Measurements from ENCODE around the gene LLGL2. TPM values are rescaled to one million over a fixed set of nuclear protein-coding genes. Genes with fewer than 3 reads are reported as not detected.

LLGL2 gene
- total RNA-seq, 1 experiment from 2014 or later = 10.8 TPM

DNA sequence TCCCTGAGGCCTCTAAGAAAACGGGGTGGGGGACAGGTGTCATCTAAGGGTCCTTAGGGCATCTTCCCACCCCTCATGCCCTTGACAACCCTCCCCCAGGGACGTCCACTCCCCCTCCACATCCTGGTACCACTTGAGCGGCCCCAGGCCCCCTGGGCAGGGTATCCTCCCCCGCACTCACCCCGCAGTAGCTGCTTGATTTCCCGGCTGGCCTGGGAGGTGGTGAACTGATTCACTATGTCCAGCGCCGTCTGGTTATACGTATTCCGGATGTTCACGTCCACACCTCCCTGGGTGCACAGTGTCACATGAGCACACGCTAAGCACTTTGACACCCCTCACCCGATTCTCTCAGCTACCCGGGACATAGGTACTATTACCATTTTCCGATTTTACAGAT is 19.9 kb upstream of the LLGL2 start:
- Histone ChIP-seq H3K4me1 (ENCODE audit: insufficient read depth, low read length, poor library complexity, severe bottlenecking) (no peaks in the 10 kb centered on the region), H3K27me3 (replicated peaks; ENCODE audit: insufficient read depth, low read depth, low read length, poor library complexity) (no peaks in the 10 kb centered on the region), H3K9me3 (ENCODE audit: low read depth, low read length, poor library complexity, severe bottlenecking) (no peaks in the 10 kb centered on the region), H3K36me3 (ENCODE audit: insufficient read depth, low read length, poor library complexity, severe bottlenecking) (peaks cover 10% of the 10 kb centered on the region), H3K4me3 (ENCODE audit: low read depth, low read length, poor library complexity, severe bottlenecking) (no peak overlapping the region), H3K27ac (ENCODE audit: low read depth, low read length, poor library complexity, severe bottlenecking) (no peak overlapping the region)
- intact Hi-C loops (cut with micrococcal nuclease; ENCODE audit: unreplicated experiment) = no loop called here
- no TSS peak for BruUV-seq (replicated peaks)
- no peak for DNase-seq (ENCODE audit: low spot score)
- ChIA-PET CTCF (no interaction called here), POLR2A (ENCODE audit: low non-redundant PET) (no interaction called here)
- TF ChIP-seq EZH2 (IDR thresholded peaks at IDR 0.05; ENCODE audit: borderline replicate concordance, low read depth, low read length, poor library complexity, severe bottlenecking) (no peak), CTCF (conservative IDR thresholded peaks at IDR 0.05; ENCODE audit: low read depth, low read length) (no peak)

DNA sequence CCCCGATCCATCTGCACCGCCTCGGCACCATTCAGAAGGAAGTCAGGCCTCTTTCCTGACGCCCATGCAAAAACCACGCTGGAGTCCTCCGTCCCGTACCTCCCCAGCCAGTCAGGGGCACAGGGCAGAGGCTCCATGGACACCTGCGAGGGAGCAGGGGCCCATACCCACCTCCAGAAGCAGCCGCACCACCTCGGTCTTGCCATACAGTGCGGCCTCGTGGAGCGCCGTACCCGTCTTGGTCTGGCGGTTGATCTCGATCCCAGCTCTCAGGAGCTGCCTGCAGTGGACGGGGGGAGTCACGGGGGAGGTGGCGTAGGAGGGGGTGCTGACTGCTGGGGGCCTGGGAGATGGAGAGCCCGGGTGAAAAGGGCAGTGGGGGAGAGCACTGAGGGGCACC is 19.4 kb upstream of the LLGL2 start:
- CTCF ChIA-PET = no interaction called here
- no TSS peak for BruUV-seq (replicated peaks)
- no peak for DNase-seq (ENCODE audit: low spot score)
- Histone ChIP-seq H3K9me3 (ENCODE audit: low read depth, low read length, poor library complexity, severe bottlenecking) (no peaks in the 10 kb centered on the region), H3K36me3 (ENCODE audit: insufficient read depth, low read length, poor library complexity, severe bottlenecking) (peaks cover 9% of the 10 kb centered on the region), H3K4me1 (ENCODE audit: insufficient read depth, low read length, poor library complexity, severe bottlenecking) (no peaks in the 10 kb centered on the region), H3K27me3 (replicated peaks; ENCODE audit: insufficient read depth, low read depth, low read length, poor library complexity) (no peaks in the 10 kb centered on the region), H3K4me3 (ENCODE audit: low read depth, low read length, poor library complexity, severe bottlenecking) (no peak overlapping the region), H3K27ac (ENCODE audit: low read depth, low read length, poor library complexity, severe bottlenecking) (no peak overlapping the region)
- TF ChIP-seq EZH2 (IDR thresholded peaks at IDR 0.05; ENCODE audit: borderline replicate concordance, low read depth, low read length, poor library complexity, severe bottlenecking) (no peak), CTCF (conservative IDR thresholded peaks at IDR 0.05; ENCODE audit: low read depth, low read length) (no peak)
- POLR2A ChIA-PET (ENCODE audit: low non-redundant PET) = no interaction called here
- intact Hi-C loops (cut with micrococcal nuclease; ENCODE audit: unreplicated experiment) = no loop called here

GRCh38 chr17:75506888-75507287 is 18.6 kb upstream of the LLGL2 start:
- Histone ChIP-seq H3K4me1 (ENCODE audit: insufficient read depth, low read length, poor library complexity, severe bottlenecking) (no peaks in the 10 kb centered on the region), H3K36me3 (ENCODE audit: insufficient read depth, low read length, poor library complexity, severe bottlenecking) (peaks cover 9% of the 10 kb centered on the region), H3K27me3 (replicated peaks; ENCODE audit: insufficient read depth, low read depth, low read length, poor library complexity) (no peaks in the 10 kb centered on the region), H3K27ac (ENCODE audit: low read depth, low read length, poor library complexity, severe bottlenecking) (no peak overlapping the region), H3K9me3 (ENCODE audit: low read depth, low read length, poor library complexity, severe bottlenecking) (no peaks in the 10 kb centered on the region), H3K4me3 (ENCODE audit: low read depth, low read length, poor library complexity, severe bottlenecking) (no peak overlapping the region)
- TF ChIP-seq EZH2 (IDR thresholded peaks at IDR 0.05; ENCODE audit: borderline replicate concordance, low read depth, low read length, poor library complexity, severe bottlenecking) = no peak
- no peak for TF ChIP-seq CTCF (conservative IDR thresholded peaks at IDR 0.05; ENCODE audit: low read depth, low read length)
- BruUV-seq (replicated peaks) = no TSS peak
- ChIA-PET POLR2A (ENCODE audit: low non-redundant PET) (no interaction called here), CTCF (no interaction called here)
- intact Hi-C loops (cut with micrococcal nuclease; ENCODE audit: unreplicated experiment) = no loop called here
- DNase-seq (ENCODE audit: low spot score) = no peak

Measured in A673 (cell line).